ENCODE results near the gene KDELR3. TPM values are rescaled to one million over a fixed set of nuclear protein-coding genes. Genes with fewer than 3 reads are reported as not detected.

KDELR3 gene
- total and polyA plus RNA-seq, 2 donors (not counting 3 experiments of a cell fraction or from before 2014, with no cell fraction given) = 28.6 to 61.3 TPM

GRCh38 chr22:38497869-38498268 is 30.0 kb downstream of the KDELR3 start:
- Histone ChIP-seq H3K27me3 (ENCODE audit: control insufficient read depth in 2 of 2, insufficient read depth in 2 of 2, low read length in 2 of 2) (no peaks in the 10 kb centered on the region), H3K27ac (ENCODE audit: insufficient read depth, low read depth, low read length) (no peak overlapping the region), H2AFZ (ENCODE audit: low read depth, low read length) (no peak overlapping the region), H3K4me1 (ENCODE audit: control insufficient read depth, extremely low read depth, insufficient read depth, low read length) (peaks cover 18% of the 10 kb centered on the region), H4K20me1 (replicated peaks; ENCODE audit: control insufficient read depth, extremely low read depth, insufficient read depth, low read length) (peaks cover 26% of the 10 kb centered on the region), H3K4me2 (ENCODE audit: insufficient read depth, low read length) (no peak overlapping the region), H3K4me3 (replicated peaks in 1 of 3; ENCODE audit: insufficient read depth in 1 of 3, low read depth in 1 of 3, low read length in 3 of 3) (no peak overlapping the region), H3K9ac (replicated peaks; ENCODE audit: extremely low read depth, insufficient read depth, low read length) (no peak overlapping the region), H3K9me3 (replicated peaks; ENCODE audit: control insufficient read depth, insufficient read depth, low read length) (no peaks in the 10 kb centered on the region), H3K9me1 (replicated peaks; ENCODE audit: control insufficient read depth, extremely low read depth, insufficient read depth, low read length) (no peaks in the 10 kb centered on the region), H3K36me3 (ENCODE audit: control insufficient read depth in 2 of 2, extremely low read depth in 1 of 2, insufficient read depth in 2 of 2, low read length in 2 of 2) (peaks cover 46 to 71% of the 10 kb centered on the region in 2 experiments), H3K79me2 (ENCODE audit: control insufficient read depth, insufficient read depth, low read length) (peaks cover 88% of the 10 kb centered on the region)
- DNase-seq (ENCODE audit: low read depth, low spot score) (no peak), FAIRE-seq (no peak)
- dilution Hi-C loops (cut with MboI; ENCODE audit: extremely low pct_ligation_motif_present, low sequenced_read_pairs) = no loop called here
- TF ChIP-seq JUN (IDR thresholded peaks at IDR 0.05; ENCODE audit: borderline replicate concordance, insufficient read depth, insufficient read length, low read depth) (no peak), EZH2 (IDR thresholded peaks at IDR 0.05; ENCODE audit: borderline replicate concordance, low read depth, low read length, severe bottlenecking) (no peak), FOS (IDR thresholded peaks at IDR 0.05; ENCODE audit: borderline replicate concordance, insufficient read depth, low read length) (no peak), MYC (IDR thresholded peaks at IDR 0.05; ENCODE audit: low read depth, low read length) (no peak), GATA2 (IDR thresholded peaks at IDR 0.05; ENCODE audit: insufficient read depth, insufficient read length, low read depth, low read length) (no peak), CTCF (IDR thresholded peaks at IDR 0.05; ENCODE audit: extremely low read depth in 1 of 2, insufficient read depth in 1 of 2, low read depth in 1 of 2, low read length in 2 of 2) (no peak), POLR2AphosphoS5 (IDR thresholded peaks at IDR 0.05; ENCODE audit: insufficient read depth, low read depth, low read length) (no peak), MAX (IDR thresholded peaks at IDR 0.05; ENCODE audit: insufficient read depth, insufficient read length) (no peak), POLR2A (IDR thresholded peaks at IDR 0.05; ENCODE audit: low read depth, low read length) (no peak)
- no TSS peak for BruUV-seq (replicated peaks)
- POLR2A ChIA-PET = no interaction called here
- intact Hi-C loops (cut with micrococcal nuclease) = no loop called here
- CTCF ChIA-PET = no interaction called here

Measured in endothelial cell of umbilical vein (primary cell).